Right ventricle myocardium inferior (tissue), 1 donor: ENCODE results near the gene CDH24. TPM values are rescaled to one million over a fixed set of nuclear protein-coding genes. Genes with fewer than 3 reads are reported as not detected.

Source experiments
- ATAC-seq: fragments of 200-7000 bp; cut with Tn5 transposase; one replicate; pipeline ENCODE4 v1.9.1; 2020; ENCODE audit warnings: mild to moderate bottlenecking, moderate library complexity
- DNase-seq: peaks from one replicate; pipeline ENCODE4 v3.0.0; 2021; ENCODE audit errors: missing footprints
- intact Hi-C: fragments of 100-400 bp; cut with DNase I; formaldehyde crosslinking; loops from one replicate; pipeline ENCODE4 v1.11.0; 2022
- total RNA-seq: library from RNA; stranded (reverse); fragmentation: NEBNext Ultra II Directional; extraction: Animal tissue kit (Norgen Biotek cat#: 25700); gene quantifications from one replicate; pipeline ENCODE4 v1.2.1, GENCODE V29; 2021
- donor health status: DM: no; HTN: yes; CAD: no; lungs with severe emphysema.

The CDH24 gene
- total RNA-seq, 1 donor from 2014 or later: 2.5 TPM

DNA sequence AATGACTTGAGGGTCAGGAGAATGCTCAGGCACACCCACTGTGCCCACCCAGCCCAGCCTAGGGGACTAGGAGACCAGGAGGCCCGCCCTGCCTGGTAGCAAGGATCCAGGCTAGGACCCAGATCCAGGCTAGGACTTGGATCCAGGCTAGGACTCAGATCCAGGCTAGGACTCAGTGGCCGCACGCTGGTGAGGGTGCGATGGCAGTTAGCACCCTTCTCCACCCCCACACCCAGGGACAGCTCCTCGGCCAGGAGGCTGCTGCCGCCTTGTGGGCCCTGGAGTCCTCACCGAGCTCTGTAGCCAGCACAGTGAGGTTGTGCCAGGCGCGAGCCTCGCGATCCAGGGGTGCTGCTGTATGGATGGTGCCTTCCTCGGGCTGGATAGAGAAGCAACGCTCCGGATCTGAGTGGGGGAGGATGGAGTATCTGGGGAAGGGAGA, 5.1 kb downstream of the CDH24 start:
- no peak for ATAC-seq
- no peak for DNase-seq
- intact Hi-C loops: loop anchor here (10.0 kb wide), 1 partner anchor 497 kb away; no protein-coding TSS in a partner anchor

GRCh38 chr14:23051141-23052057, 5.9 kb downstream of the CDH24 start:
- ATAC-seq (no peak), DNase-seq (no peak)
- intact Hi-C loops: loop anchor here (10.0 kb wide), 1 partner anchor 497 kb away; no protein-coding TSS in a partner anchor

- DNase-seq: no peak
- no peak for ATAC-seq
- intact Hi-C loops: no loop called here
Measured at GRCh38 chr14:23049011-23049410, 8.3 kb downstream of the CDH24 start.

DNA sequence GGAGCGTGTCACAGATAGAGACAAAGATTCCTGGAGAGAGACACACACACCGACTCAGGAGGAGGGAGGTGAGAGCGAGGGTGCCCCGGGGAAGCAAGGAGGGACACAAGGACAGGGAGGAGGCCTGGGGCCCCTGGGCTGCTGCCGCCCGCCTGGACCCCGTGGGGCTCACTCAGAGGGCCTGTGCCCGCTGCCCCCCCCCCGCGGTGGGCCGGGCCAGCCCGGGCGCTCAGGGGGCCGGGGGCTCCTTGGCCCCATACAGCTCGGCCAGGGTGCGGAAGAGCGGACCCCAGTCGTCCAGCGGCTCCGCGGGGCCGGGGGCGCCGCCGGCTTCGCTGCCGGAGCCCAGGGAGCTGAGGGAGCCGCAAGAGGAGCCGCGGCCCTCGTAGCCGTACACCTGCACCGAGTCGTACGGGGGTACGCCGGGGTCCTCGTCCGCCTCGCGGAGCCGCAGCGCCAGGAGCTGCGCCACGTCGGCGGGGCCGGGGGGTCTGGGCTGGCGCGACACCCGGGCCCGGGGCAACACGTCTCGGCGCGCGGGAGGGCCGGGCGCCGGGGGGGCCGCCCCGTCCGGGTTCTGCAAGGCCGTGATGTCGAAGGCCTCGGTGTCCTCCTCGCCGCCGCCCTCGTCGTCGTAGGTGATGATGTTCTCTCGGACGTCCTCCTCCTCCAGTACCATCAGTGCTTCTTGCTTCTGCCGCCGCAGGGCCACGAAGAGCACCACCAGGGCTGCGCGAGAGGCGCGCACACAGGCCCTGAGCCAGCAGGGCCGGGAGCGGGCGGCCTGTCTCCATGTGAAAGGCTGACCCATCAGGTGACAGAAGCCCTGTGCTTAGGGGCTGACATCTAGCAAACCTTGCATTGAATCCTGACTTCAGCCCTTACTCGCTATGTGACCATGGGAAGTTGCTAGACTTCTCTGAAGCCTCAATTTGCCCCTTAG, 9.3 kb downstream of the CDH24 start:
- DNase-seq (no peak), ATAC-seq (no peak)
- intact Hi-C loops: no loop called here

DNA sequence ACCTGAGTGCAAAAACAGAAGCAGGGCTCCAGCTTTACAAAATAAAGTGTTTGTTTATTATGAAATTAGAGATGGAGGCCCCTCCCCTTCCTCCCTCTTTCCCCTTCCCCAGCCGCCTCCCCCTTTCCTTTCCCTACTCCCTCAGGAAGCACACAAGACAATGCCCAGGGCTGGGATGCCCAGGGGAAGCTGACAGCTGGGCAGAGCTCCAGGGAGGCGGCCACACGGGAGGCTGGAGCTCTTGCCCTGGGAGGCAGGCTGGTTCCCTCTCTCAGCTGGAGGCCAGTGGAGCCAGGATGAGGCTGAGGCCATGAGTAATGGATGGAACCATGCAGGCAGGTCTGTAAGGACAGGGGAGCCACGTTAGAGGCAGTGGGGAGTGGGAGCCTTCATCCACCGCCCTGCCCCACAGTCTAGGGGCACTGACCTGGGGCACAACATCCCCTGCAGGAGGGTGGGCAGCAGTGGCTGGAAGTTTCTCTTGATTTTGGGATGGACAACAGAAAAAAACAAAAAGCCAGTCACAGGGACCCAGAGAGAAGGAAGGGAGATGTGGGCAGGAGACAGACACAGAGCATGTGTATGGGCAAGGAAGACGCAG, 10.2 kb downstream of the CDH24 start:
- intact Hi-C loops: no loop called here
- no peak for DNase-seq
- ATAC-seq: no peak

DNA sequence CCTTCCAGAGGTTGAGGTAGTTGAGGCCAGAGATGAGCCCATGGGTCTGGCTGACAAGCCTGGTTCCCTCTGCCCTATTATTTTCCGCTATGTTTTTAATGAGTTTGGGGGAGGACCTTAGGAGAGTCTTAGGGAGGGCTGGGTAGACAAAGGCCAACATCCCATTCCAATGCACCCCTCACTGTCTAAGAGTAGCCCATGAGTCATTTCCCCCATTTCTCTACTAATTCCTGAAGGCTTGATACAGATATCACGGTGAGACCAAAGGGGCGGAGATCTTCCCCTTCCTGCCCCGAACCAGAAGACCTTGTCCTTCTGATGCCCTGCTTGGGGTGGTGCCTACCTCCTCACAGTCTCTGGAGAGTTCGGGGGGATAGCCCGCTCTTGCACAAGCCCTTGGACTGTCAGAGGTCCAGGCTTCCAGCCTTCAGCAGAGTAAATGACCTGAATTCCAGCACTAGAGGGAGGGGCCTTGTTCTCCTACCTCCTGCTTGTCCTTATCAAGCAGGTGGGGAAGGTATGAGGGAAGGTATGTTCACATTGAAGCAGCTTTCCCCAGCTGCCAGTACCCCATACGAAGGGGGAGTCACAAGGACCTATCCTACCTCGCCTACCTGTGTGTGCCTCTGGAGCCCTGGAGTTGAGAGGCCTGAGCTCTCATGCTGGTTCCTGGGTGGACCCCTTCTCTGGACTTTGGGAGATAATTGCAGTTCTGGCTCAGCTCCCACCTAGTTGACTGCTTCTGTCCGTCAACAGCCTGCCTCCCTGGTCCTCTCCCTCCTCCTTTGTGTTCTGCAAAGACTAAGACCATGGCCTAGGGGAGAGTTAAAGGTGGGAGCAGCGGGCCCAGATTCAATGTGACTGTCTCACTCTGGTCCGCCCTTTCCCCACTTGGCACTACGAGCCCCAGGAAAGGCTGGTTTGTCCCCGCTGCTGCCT, 11.6 kb downstream of the CDH24 start:
- intact Hi-C loops: no loop called here
- DNase-seq (no peak), ATAC-seq (no peak)

- intact Hi-C loops: no loop called here
- ATAC-seq: no peak
- DNase-seq: no peak
Measured at GRCh38 chr14:23044840-23045239, 12.5 kb downstream of the CDH24 start.

GRCh38 chr14:23043754-23044153, 13.6 kb downstream of the CDH24 start:
- intact Hi-C loops: no loop called here
- ATAC-seq (no peak), DNase-seq (no peak)

DNA sequence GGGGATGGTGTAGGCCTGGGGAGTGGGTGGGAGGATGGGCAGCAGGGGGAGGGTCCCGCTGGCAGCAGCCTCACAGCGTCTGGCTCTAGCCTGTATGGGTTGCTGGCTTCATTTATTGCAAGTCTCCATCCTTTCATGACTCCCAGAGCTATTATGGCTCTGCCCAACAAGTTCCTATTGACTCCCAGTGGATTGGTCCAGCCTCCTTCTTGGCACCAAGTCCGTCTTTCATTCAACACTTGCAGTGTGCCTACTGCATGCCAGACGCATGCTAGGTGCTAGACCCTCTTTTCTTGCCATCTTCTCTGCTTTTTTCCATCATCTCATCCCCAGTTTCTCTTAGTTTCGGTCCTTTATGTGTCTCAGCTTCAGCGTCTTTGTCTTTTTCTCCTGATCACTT, 14.2 kb downstream of the CDH24 start:
- DNase-seq (no peak), ATAC-seq (no peak)
- intact Hi-C loops: no loop called here

- ATAC-seq (no peak), DNase-seq (no peak)
- intact Hi-C loops: no loop called here
Measured at GRCh38 chr14:23042162-23042965, 15.0 kb downstream of the CDH24 start, which contains the start of gene PSMB11. TSS of gene PSMB11 (plus strand) at chr14:23042212. CDS start at chr14:23042226, 14 bp downstream.

- DNase-seq (no peak), ATAC-seq (no peak)
- intact Hi-C loops: no loop called here
Measured at GRCh38 chr14:23041729-23042128, 15.6 kb downstream of the CDH24 start.

DNA sequence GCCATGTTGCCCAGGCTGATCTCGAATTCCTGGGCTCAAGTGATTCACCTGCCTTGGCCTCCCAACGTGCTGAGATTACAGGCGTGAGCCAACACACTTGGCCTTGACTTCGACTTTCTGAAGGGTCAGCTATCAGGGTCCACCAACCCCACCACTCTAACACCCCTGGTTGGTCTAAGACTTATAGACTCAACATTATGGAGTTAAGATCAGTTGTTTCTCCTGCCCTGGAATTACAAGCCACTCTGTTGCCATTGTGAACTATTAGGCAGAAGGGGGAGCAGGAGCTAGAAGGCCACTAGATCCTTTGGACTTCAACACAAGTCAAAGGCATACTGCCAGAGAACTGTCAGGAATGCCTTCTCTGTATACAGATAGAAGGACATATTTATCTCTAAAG, 17.2 kb downstream of the CDH24 start:
- intact Hi-C loops: no loop called here
- no peak for DNase-seq
- ATAC-seq: no peak

DNA sequence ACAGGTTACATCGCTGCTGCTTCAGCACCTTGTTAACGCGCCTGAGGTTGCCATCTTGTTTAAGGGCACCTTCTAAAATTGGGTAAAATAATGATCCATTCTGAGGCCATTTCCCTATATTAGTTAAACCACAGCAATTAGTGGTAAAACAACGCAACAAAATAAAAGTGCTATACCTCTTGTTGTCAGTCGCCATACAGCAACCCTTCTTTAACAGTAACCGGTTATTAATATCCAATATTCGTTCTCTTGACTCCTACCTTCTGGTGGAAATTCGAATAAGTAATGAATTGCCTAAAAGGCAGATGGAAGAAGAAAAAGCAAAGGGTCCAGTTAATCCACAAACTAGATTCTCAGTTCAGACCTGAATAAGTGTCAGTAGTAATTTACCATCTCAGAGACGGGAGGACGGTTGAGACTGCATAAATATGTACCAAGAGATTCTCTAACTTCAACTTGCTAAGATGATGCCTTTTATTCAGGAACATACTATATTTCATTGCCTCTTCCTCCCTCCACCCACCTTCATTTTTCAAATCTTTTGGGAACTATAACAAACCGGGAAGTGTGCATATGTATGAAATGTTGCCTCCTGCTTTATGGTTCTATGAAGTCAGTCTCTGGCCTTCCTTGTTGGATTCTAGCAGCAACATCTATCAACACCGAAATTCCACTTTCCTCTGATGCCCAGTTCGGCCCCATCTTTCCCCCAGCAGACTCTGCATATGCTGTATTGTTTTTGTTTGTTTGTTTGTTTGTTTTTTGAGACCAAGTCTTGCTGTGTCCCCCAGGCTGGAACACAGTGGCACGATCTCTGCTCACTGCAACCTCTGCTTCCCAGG, 21.8 kb downstream of the CDH24 start:
- intact Hi-C loops: loop anchor here (2.0 kb wide), 1 partner anchor 29 kb away; no protein-coding TSS in a partner anchor
- ATAC-seq: no peak
- DNase-seq: no peak

GRCh38 chr14:23034498-23035302, 22.6 kb downstream of the CDH24 start, which contains the start of gene PSMB5:
TSS of gene PSMB5 (minus strand) at chr14:23034900. CDS start at chr14:23034881, 19 bp downstream.
- intact Hi-C loops: loop anchor here (2.0 kb wide), 1 partner anchor 28 kb away; no protein-coding TSS in a partner anchor
- DNase-seq (peak; percentile 93), ATAC-seq (peak; percentile 99)

- intact Hi-C loops: loop anchor here (2.0 kb wide), 1 partner anchor 27 kb away; no protein-coding TSS in a partner anchor
- DNase-seq (no peak), ATAC-seq (no peak)
Measured at GRCh38 chr14:23033801-23034497, 23.4 kb downstream of the CDH24 start.
